Astrocyte (in vitro differentiated cells and primary cell): ENCODE data around the gene GPC2. TPM values are rescaled to one million over a fixed set of nuclear protein-coding genes. Genes with fewer than 3 reads are reported as not detected.

Experiments
- DNase-seq: peaks from one replicate; pipeline ENCODE4 v3.0.0-alpha.2; 2010; ENCODE audit warnings: low read depth
- FAIRE-seq: peaks from 2 replicates; lab custom pipeline; 2011; peaks lifted over from hg19 to GRCh38; lab: Jason Lieb, UNC
- H2AFZ ChIP-seq: 2 replicates; pipeline ENCODE4 v1.6.0; 2012; ENCODE audit warnings: low read depth, low read length, inconsistent platforms
- H3K27ac ChIP-seq: 2 replicates; pipeline ENCODE4 v1.5.1; 2011; ENCODE audit warnings: low read depth, low read length, inconsistent platforms
- H3K27me3 ChIP-seq: 2 replicates; pipeline ENCODE4 v1.6.0; 2011; ENCODE audit warnings: low read length, inconsistent platforms; ENCODE audit not compliant: insufficient read depth
- H3K36me3 ChIP-seq: 2 replicates; pipeline ENCODE4 v1.5.1; 2011; ENCODE audit warnings: low read length, inconsistent platforms; ENCODE audit not compliant: insufficient read depth
- H3K4me1 ChIP-seq: 2 replicates; pipeline ENCODE4 v1.5.1; 2011; ENCODE audit warnings: low read length, inconsistent platforms; ENCODE audit not compliant: insufficient read depth
- H3K4me2 ChIP-seq: 2 replicates; pipeline ENCODE4 v1.6.0; 2012; ENCODE audit warnings: low read length, inconsistent platforms
- H3K4me3 ChIP-seq: 2 replicates; pipeline ENCODE4 v1.5.1; 2011; ENCODE audit warnings: low read depth, mild to moderate bottlenecking, low read length, inconsistent platforms; ENCODE audit not compliant: insufficient read depth
- H3K79me2 ChIP-seq: 2 replicates; pipeline ENCODE4 v1.6.0; 2012; ENCODE audit warnings: mild to moderate bottlenecking, low read length, inconsistent platforms; ENCODE audit not compliant: insufficient read depth
- H3K9ac ChIP-seq: 2 replicates; pipeline ENCODE4 v1.6.0; 2012; ENCODE audit warnings: mild to moderate bottlenecking, low read length, inconsistent platforms
- H3K9me3 ChIP-seq: 2 replicates; pipeline ENCODE4 v1.5.1; 2012; ENCODE audit warnings: low read depth, mild to moderate bottlenecking, low read length, inconsistent platforms; ENCODE audit not compliant: insufficient read depth
- H4K20me1 ChIP-seq: 2 replicates; pipeline ENCODE4 v1.6.0; 2012; ENCODE audit warnings: low read length, inconsistent platforms; ENCODE audit not compliant: insufficient read depth
- H3K27ac Mint-ChIP-seq: one replicate; pipeline ENCODE4 v1.8.0; 2021; ENCODE audit warnings: mild to moderate bottlenecking, mixed read lengths; ENCODE audit not compliant: unreplicated experiment
- H3K27me3 Mint-ChIP-seq: one replicate; pipeline ENCODE4 v1.8.0; 2021; ENCODE audit warnings: low read depth, mixed read lengths; ENCODE audit not compliant: unreplicated experiment
- H3K36me3 Mint-ChIP-seq: one replicate; pipeline ENCODE4 v1.8.0; 2021; ENCODE audit warnings: low read depth, mixed read lengths; ENCODE audit not compliant: unreplicated experiment
- H3K4me1 Mint-ChIP-seq: one replicate; pipeline ENCODE4 v1.8.0; 2021; ENCODE audit warnings: low read depth, mixed read lengths; ENCODE audit not compliant: unreplicated experiment
- H3K4me3 Mint-ChIP-seq: one replicate; pipeline ENCODE4 v1.8.0; 2021; ENCODE audit warnings: mild to moderate bottlenecking, moderate library complexity, mixed read lengths; ENCODE audit not compliant: unreplicated experiment
- H3K9me3 Mint-ChIP-seq: one replicate; pipeline ENCODE4 v1.8.0; 2021; ENCODE audit warnings: mild to moderate bottlenecking, mixed read lengths; ENCODE audit not compliant: unreplicated experiment
- CTCF ChIP-seq: IDR thresholded peaks from 2 replicates; pipeline ENCODE4 v1.5.1; 2011; ENCODE audit warnings: low read depth, mild to moderate bottlenecking, inconsistent platforms, low read length, moderate library complexity; ENCODE audit not compliant: insufficient read depth
- EZH2 ChIP-seq: IDR thresholded peaks from 2 replicates; pipeline ENCODE4 v1.6.1; 2012; ENCODE audit warnings: mild to moderate bottlenecking, low read length, inconsistent platforms; ENCODE audit not compliant: insufficient read depth
- total RNA-seq: library from RNA; stranded (reverse); gene quantifications from 2 replicates; pipeline ENCODE4 v1.2.1, GENCODE V29; 2021

The GPC2 gene
- total RNA-seq, 1 donor from 2014 or later: 7.6 TPM

GRCh38 chr7:100209493-100209892 lies 32.3 kb upstream of the GPC2 start:
- Histone ChIP-seq H3K4me1 (no peaks in the 10 kb centered on the region), H3K4me3 (no peak overlapping the region), H4K20me1 (no peaks in the 10 kb centered on the region), H3K9ac (no peak overlapping the region), H3K36me3 (no peaks in the 10 kb centered on the region), H3K4me2 (no peak overlapping the region), H3K27me3 (no peaks in the 10 kb centered on the region), H3K79me2 (no peaks in the 10 kb centered on the region), H2AFZ (no peak overlapping the region), H3K27ac (no peak overlapping the region), H3K9me3 (no peaks in the 10 kb centered on the region)
- peaks cover 3% of the 10 kb centered on the region for H3K9me3 Mint-ChIP-seq
- TF ChIP-seq CTCF (no peak), EZH2 (no peak)
- H3K27ac Mint-ChIP-seq: no peak overlapping the region
- FAIRE-seq (no peak), DNase-seq (no peak)
- no peak overlapping the region for H3K4me3 Mint-ChIP-seq
- H3K4me1 Mint-ChIP-seq: peaks cover 3% of the 10 kb centered on the region
- peaks cover 10% of the 10 kb centered on the region for H3K27me3 Mint-ChIP-seq
- H3K36me3 Mint-ChIP-seq: peaks cover 2% of the 10 kb centered on the region

DNA sequence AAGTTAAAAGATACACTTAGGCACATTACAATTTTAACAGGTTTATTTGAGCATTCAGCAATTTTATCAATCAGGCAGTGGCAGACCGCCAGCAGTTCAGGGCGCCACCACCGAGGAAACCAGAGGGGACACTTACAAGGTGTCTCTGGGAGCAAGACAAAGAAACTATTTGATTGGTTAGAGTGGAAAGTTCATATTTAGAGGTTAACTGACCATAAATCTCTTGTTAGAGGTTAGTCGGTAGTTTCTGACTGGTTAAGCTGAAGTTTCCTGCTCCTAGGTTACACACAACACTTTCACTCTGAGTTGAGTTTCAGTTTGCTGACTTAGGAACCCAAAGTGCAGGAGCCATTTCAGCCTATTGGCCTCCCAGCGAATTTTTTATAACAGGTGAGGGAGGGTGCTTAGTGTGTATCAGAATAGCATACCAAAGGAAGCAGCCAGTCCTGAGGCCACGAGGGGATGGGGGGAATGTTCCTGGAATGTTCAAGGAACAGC lies 31.8 kb upstream of the GPC2 start:
- H3K27ac Mint-ChIP-seq: no peak overlapping the region
- DNase-seq: no peak
- peaks cover 8% of the 10 kb centered on the region for H3K27me3 Mint-ChIP-seq
- Histone ChIP-seq H4K20me1 (no peaks in the 10 kb centered on the region), H3K4me2 (no peak overlapping the region), H3K27ac (no peak overlapping the region), H3K36me3 (no peaks in the 10 kb centered on the region), H2AFZ (no peak overlapping the region), H3K79me2 (no peaks in the 10 kb centered on the region), H3K27me3 (no peaks in the 10 kb centered on the region), H3K9ac (no peak overlapping the region), H3K4me3 (no peak overlapping the region), H3K9me3 (no peaks in the 10 kb centered on the region), H3K4me1 (no peaks in the 10 kb centered on the region)
- peaks cover 3% of the 10 kb centered on the region for H3K9me3 Mint-ChIP-seq
- TF ChIP-seq EZH2: no peak
- TF ChIP-seq CTCF: no peak
- peaks cover 2% of the 10 kb centered on the region for H3K36me3 Mint-ChIP-seq
- no peaks in the 10 kb centered on the region for H3K4me1 Mint-ChIP-seq
- FAIRE-seq: no peak
- no peak overlapping the region for H3K4me3 Mint-ChIP-seq

GRCh38 chr7:100204454-100204853 lies 27.3 kb upstream of the GPC2 start:
- Histone ChIP-seq H3K79me2 (no peaks in the 10 kb centered on the region), H3K4me1 (no peaks in the 10 kb centered on the region), H3K27ac (no peak overlapping the region), H3K27me3 (peaks cover 9% of the 10 kb centered on the region), H3K4me3 (no peak overlapping the region), H3K9ac (no peak overlapping the region), H2AFZ (no peak overlapping the region), H3K4me2 (no peak overlapping the region), H3K36me3 (no peaks in the 10 kb centered on the region), H4K20me1 (no peaks in the 10 kb centered on the region), H3K9me3 (no peaks in the 10 kb centered on the region)
- DNase-seq: no peak
- Mint-ChIP-seq H3K27ac (no peak overlapping the region), H3K27me3 (peaks cover 16% of the 10 kb centered on the region), H3K4me1 (peaks cover 7% of the 10 kb centered on the region), H3K4me3 (no peak overlapping the region), H3K36me3 (peaks cover 2% of the 10 kb centered on the region), H3K9me3 (no peaks in the 10 kb centered on the region)
- no peak for FAIRE-seq
- TF ChIP-seq EZH2: no peak
- TF ChIP-seq CTCF: no peak
